IPS DF 6.9 (cell line): ENCODE measurements around the gene UTP25.
"Not testable (repeated sequence)": the region's sequence is repeated elsewhere in the genome, so short reads cannot be mapped to it uniquely, and the experiment has no call there.

ENCODE experiments used
- DNase-seq: peaks from one replicate; pipeline ENCODE4 v3.0.0-alpha.2; 2013; ENCODE audit warnings: low read depth, low spot score
- H3K27ac ChIP-seq: one replicate; pipeline ENCODE4 v1.5.1; 2013; ENCODE audit warnings: low read length, control low read depth
- H3K27me3 ChIP-seq: 2 replicates; pipeline ENCODE4 v1.6.1; 2013; ENCODE audit warnings: mild to moderate bottlenecking, low read length; ENCODE audit not compliant: control insufficient read depth, insufficient read depth
- H3K36me3 ChIP-seq: 2 replicates; pipeline ENCODE4 v1.6.1; 2013; ENCODE audit warnings: low read length; ENCODE audit not compliant: control insufficient read depth, insufficient read depth
- H3K4me1 ChIP-seq: 2 replicates; pipeline ENCODE4 v1.6.1; 2013; ENCODE audit warnings: low read length; ENCODE audit not compliant: control insufficient read depth, insufficient read depth
- H3K4me3 ChIP-seq: 2 replicates; pipeline ENCODE4 v1.5.1; 2013; ENCODE audit warnings: mild to moderate bottlenecking, low read length
- H3K9me3 ChIP-seq: 2 replicates; pipeline ENCODE4 v1.6.1; 2013; ENCODE audit warnings: low read length, inconsistent platforms; ENCODE audit not compliant: control insufficient read depth, insufficient read depth
- WGBS: extraction: QIAGEN DNeasy Blood & Tissue Kit; methylation state at CpG from one replicate; pipeline ENCODE4 v1.1.7; 2013; ENCODE audit warnings: mixed read lengths, missing lambda C conversion rate; ENCODE audit not compliant: insufficient read length, insufficient coverage; 5-methylcytosine and 5-hydroxymethylcytosine counted together

The UTP25 gene

DNA sequence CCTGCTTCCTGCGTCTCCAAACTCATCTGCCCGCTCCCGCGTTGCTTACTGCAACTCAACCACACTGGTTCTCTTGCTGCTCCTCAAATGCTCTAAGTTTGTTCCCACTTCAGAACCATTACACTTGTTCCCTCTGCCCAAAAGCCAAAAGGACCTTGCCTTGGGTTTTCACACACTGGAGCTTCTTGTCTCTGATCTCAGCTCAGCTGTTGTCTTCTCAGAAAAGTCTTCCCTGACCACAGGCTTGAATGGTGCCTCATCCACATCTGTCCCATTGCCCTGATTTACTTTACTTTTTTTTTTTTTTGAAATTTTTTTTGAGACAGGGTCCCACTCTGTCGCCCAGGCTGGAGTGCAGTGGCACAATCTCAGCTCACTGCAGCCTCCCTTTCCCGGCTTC lies 66.0 kb downstream of the UTP25 start:
- H3K4me3 ChIP-seq = no peak overlapping the region
- no CpG with 5 or more reads among the region's 6 CpGs for WGBS
- H3K4me1 ChIP-seq = no peaks in the 10 kb centered on the region
- no peak for DNase-seq
- H3K27ac ChIP-seq = no peak overlapping the region
- no peaks in the 10 kb centered on the region for H3K27me3 ChIP-seq
- H3K36me3 ChIP-seq = no peaks in the 10 kb centered on the region
- H3K9me3 ChIP-seq = no peaks in the 10 kb centered on the region

DNA sequence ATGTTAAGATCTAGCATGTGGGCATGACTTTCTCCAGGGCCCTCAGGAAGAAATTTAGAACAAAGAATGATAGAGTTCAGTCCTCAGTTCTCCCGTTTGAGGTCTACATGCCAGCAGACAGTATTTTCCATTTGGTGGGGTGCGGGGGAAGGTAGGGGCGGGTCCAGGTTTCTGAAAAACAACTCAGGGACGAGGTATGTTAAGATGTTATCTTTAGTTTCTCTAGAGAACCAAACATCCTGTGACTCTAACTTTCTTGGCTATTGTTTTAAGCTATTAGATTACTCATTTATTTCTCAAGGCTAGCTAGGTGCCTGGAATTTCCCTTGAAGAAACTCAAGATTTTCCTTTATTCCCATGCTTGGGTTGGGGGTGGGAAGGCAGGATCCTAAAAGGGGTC lies 67.9 kb downstream of the UTP25 start:
- Histone ChIP-seq H3K27me3 (no peaks in the 10 kb centered on the region), H3K4me3 (no peak overlapping the region), H3K36me3 (no peaks in the 10 kb centered on the region), H3K27ac (no peak overlapping the region), H3K9me3 (no peaks in the 10 kb centered on the region), H3K4me1 (no peaks in the 10 kb centered on the region)
- no CpG with 5 or more reads among the region's 4 CpGs for WGBS
- DNase-seq = no peak

DNA sequence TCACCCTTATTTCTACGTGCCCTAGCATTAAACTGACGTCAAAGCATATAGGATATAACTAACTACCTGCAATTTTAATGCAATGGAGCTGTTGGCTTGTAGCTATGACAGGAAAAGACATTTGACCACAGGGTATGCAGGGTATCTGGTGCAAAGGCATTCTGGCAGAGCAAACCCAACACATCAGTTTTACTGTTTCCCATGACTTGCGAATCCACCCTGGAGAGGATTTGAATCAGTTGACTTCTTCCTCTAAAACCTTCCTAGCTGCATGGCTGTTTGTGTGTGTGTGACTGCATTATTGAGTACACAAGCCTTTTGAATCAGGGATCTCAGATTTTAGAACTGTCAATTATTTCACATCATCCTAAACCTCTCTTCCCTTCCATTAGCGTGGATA lies 68.6 kb downstream of the UTP25 start:
- no peak overlapping the region for H3K4me3 ChIP-seq
- H3K27ac ChIP-seq = no peak overlapping the region
- WGBS = no CpG with 5 or more reads among the region's 4 CpGs

DNA sequence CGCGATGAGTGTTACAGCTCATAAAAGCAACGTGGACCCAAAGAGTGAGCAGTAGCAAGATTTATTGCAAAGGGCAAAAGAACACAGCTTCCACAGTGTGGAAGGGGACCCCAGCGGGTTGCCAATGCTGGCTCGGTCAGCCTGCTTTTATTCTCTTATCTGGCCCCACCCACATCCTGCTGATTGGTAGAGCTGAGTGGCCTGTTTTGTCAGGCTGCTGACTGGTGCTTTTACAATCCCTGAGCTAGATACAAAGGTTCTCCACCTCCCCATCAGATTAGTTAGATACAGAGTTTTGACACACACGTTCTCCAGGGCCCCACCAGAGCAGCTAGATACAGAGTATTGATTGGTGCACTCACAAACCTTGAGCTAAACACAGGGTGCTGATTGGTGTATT lies 70.5 kb downstream of the UTP25 start:
- DNase-seq, H3K27ac ChIP-seq, H3K27me3 ChIP-seq, H3K9me3 ChIP-seq, H3K36me3 ChIP-seq, H3K4me3 ChIP-seq, H3K4me1 ChIP-seq: not testable (repeated sequence)
- no CpG with 5 or more reads among the region's 6 CpGs for WGBS

More for the DNA sequence above, 68.6 kb downstream of the UTP25 start:
- Histone ChIP-seq H3K27me3 (no peaks in the 10 kb centered on the region), H3K36me3 (no peaks in the 10 kb centered on the region), H3K4me1 (no peaks in the 10 kb centered on the region), H3K9me3 (no peaks in the 10 kb centered on the region)
- no peak for DNase-seq

DNA sequence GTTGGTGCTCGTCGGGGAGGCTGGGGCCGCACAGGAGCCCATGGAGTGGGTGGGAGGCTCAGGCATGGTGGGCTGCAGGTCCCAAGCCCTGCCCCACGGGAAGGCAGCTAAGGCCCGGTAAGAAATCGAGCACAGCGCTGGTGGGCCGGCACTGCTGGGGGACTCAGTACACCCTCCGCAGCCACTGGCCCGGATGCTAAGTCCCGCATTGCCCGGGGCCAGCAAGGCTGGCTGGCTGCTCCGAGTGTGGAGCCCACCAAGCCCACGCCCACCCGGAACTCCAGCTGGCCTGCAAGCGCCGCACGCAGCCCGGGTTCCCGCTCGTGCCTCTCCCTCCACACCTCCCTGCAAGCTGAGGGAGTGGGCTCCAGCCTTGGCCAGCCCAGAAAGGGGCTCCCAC lies 71.1 kb downstream of the UTP25 start:
- H3K9me3 ChIP-seq, H3K27ac ChIP-seq, H3K36me3 ChIP-seq, H3K27me3 ChIP-seq, H3K4me1 ChIP-seq, H3K4me3 ChIP-seq, DNase-seq: not testable (repeated sequence)
- WGBS = no CpG with 5 or more reads among the region's 21 CpGs

DNA sequence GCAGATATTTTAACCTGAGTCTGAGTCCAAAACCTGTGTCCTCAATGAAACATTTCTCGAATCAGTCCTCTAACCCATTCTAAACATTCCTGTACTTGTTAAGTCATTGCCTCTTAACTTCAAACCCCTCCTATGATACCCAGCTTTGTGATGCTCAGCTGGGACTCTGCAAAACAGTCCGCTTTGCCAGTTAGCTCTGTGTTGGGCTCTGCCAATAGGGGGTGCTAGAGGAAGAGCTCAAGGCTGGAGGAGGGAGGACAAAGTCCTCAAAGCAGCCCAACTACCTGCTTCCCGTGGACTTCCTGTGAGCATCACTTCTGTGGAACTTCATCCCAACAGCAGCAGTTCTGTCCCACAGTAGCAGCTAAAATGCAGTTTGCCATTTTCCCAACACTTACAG lies 72.2 kb downstream of the UTP25 start:
- no CpG with 5 or more reads among the region's 3 CpGs for WGBS
- Histone ChIP-seq H3K4me3 (no peak overlapping the region), H3K27me3 (no peaks in the 10 kb centered on the region), H3K27ac (no peak overlapping the region), H3K4me1 (no peaks in the 10 kb centered on the region), H3K9me3 (no peaks in the 10 kb centered on the region), H3K36me3 (no peaks in the 10 kb centered on the region)
- peak; percentile 57 for DNase-seq

DNA sequence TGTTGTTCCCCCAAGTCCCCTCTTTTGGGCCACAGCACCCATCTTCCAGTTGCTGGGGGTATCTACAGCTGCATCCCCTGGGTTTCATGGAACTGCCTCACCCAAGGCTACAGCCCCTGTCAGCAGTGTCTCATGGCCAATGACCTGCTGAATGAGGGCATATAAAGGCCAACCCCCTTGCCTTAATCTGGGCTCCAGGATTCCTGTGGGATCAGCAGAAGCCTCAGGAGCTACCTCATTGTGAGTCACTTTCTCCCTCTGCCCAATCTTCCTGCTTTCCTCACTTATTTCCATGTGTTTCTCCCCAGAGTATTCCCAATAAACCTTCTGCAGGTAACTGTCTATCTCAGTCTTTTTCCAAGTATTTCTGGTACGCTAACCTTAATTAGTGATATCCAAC lies 73.0 kb downstream of the UTP25 start:
- H3K36me3 ChIP-seq = no peaks in the 10 kb centered on the region
- H3K27me3 ChIP-seq = no peaks in the 10 kb centered on the region
- no peak overlapping the region for H3K27ac ChIP-seq
- no peaks in the 10 kb centered on the region for H3K4me1 ChIP-seq
- H3K4me3 ChIP-seq = no peak overlapping the region
- no CpG with 5 or more reads among the region's 1 CpG for WGBS
- no peak for DNase-seq
- H3K9me3 ChIP-seq = no peaks in the 10 kb centered on the region

DNA sequence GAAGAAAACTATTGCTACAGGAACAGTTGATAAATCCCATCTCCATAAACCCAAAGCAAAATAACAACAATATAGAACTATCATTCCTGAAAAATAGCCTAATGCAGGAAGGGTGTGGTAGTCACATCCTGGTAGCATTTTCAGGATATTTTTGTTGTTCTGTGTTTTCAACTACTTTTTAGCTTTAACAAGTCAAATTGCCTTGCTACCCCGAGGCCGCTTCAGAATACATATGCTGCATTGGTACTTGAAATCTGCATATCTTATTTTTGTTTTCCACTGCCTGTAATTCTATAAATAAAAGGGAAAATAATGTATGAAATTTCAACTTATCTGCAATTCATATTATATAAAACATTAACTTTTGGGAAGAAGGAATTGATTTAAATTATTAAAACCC lies 73.4 kb downstream of the UTP25 start:
- Histone ChIP-seq H3K9me3 (no peaks in the 10 kb centered on the region), H3K27ac (no peak overlapping the region), H3K36me3 (no peaks in the 10 kb centered on the region), H3K4me3 (no peak overlapping the region), H3K4me1 (no peaks in the 10 kb centered on the region), H3K27me3 (no peaks in the 10 kb centered on the region)
- WGBS = no CpG with 5 or more reads among the region's 2 CpGs
- DNase-seq = no peak

DNA sequence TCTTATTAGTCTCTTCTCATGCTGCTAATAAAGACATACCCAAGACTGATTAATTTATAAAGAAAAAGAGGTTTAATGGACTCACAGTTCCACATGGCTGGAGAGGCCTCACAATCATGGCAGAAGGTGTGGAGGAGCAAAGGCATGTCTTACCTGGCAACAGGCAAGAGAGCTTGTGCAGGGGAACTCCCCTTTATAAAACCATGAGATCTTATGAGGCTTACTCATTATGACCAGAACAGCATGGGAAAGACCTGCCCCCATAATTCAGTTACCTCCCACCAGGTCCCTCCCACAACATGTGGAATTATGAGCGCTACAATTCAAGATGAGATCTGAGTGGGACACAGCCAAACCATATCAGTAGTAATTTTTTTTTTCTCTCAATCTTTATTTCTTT lies 77.0 kb downstream of the UTP25 start:
- not testable (repeated sequence) for DNase-seq, H3K36me3 ChIP-seq, H3K9me3 ChIP-seq, H3K4me1 ChIP-seq, H3K27me3 ChIP-seq, H3K27ac ChIP-seq, H3K4me3 ChIP-seq
- no CpG with 5 or more reads among the region's 1 CpG for whole genome bisulfite sequencing
